ENCODE results near the gene ATP5PO.

DNA sequence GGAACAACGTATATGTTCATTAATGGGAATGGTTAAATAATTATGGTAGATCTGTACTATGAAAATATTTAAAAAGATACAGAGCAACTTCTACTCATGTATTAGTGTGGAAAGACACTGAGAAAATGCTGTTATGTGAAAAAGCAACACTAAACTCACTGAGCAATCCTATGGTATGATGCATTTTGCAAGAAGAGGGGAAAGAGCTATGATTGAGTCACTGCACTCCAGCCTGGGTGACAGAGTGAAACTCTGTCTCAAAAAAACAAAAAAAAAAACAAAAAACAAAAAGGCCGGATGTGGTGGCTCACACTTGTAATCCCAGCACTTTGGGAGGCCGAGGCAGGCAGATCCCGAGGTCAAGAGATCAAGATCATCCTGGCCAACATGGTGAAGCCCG lies 44.4 kb downstream of the ATP5PO start:
- TF ChIP-seq, protein P1, sequence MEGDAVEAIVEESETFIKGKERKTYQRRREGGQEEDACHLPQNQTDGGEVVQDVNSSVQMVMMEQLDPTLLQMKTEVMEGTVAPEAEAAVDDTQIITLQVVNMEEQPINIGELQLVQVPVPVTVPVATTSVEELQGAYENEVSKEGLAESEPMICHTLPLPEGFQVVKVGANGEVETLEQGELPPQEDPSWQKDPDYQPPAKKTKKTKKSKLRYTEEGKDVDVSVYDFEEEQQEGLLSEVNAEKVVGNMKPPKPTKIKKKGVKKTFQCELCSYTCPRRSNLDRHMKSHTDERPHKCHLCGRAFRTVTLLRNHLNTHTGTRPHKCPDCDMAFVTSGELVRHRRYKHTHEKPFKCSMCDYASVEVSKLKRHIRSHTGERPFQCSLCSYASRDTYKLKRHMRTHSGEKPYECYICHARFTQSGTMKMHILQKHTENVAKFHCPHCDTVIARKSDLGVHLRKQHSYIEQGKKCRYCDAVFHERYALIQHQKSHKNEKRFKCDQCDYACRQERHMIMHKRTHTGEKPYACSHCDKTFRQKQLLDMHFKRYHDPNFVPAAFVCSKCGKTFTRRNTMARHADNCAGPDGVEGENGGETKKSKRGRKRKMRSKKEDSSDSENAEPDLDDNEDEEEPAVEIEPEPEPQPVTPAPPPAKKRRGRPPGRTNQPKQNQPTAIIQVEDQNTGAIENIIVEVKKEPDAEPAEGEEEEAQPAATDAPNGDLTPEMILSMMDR (conservative IDR thresholded peaks at IDR 0.05; ENCODE audit: low read depth, low read length), result no peak
- no peak for TF ChIP-seq EZH2 (IDR thresholded peaks at IDR 0.05; ENCODE audit: borderline replicate concordance, low read depth, low read length, poor library complexity, severe bottlenecking)

All from A673 (cell line).